SK-N-SH treated with all-trans-retinoic acid at 6 μM for 48 hours (cell line): Measurements from ENCODE around the gene TDO2.

Experiments used
- ARNTL ChIP-seq: fragments of 450-650 bp; formaldehyde crosslinking; IDR thresholded peaks from 2 replicates; pipeline ENCODE4 v1.5.0; 2020; ENCODE audit warnings: low read depth, mild to moderate bottlenecking, moderate library complexity, borderline replicate concordance
- BACH2 ChIP-seq: fragments of 250-450 bp; sonication (Bioruptor Pico); IDR thresholded peaks from 2 replicates; pipeline ENCODE4 v1.9.0; 2021; ENCODE audit warnings: mild to moderate bottlenecking, borderline replicate concordance
- CREB5 ChIP-seq: fragments of 250-450 bp; sonication (Bioruptor Pico); IDR thresholded peaks from 2 replicates; pipeline ENCODE4 v1.5.1; 2020; ENCODE audit warnings: low read depth, mild to moderate bottlenecking, moderate library complexity
- CSRNP3 ChIP-seq: fragments of 250-450 bp; sonication (Bioruptor Pico); IDR thresholded peaks from 2 replicates; pipeline ENCODE4 v1.5.1; 2021; ENCODE audit warnings: mild to moderate bottlenecking, moderate library complexity
- ISL1 ChIP-seq: fragments of 250-450 bp; sonication (Bioruptor Pico); IDR thresholded peaks from 2 replicates; pipeline ENCODE4 v2.1.2; 2022; ENCODE audit warnings: mild to moderate bottlenecking, moderate library complexity
- POU6F1 ChIP-seq: fragments of 250-450 bp; sonication (Bioruptor Pico); IDR thresholded peaks from 2 replicates; pipeline ENCODE4 v1.8.0; 2021; ENCODE audit warnings: low read depth, mild to moderate bottlenecking, moderate library complexity, borderline replicate concordance
- PPARA ChIP-seq: fragments of 250-450 bp; sonication (Bioruptor Pico); IDR thresholded peaks from 2 replicates; pipeline ENCODE4 v1.5.0; 2020; ENCODE audit warnings: mild to moderate bottlenecking, borderline replicate concordance
- RARB ChIP-seq: fragments of 250-450 bp; sonication (Bioruptor Pico); IDR thresholded peaks from 2 replicates; pipeline ENCODE4 v1.8.0; 2021; ENCODE audit warnings: mild to moderate bottlenecking, moderate library complexity
- TCF4 ChIP-seq: fragments of 250-450 bp; sonication (Bioruptor Pico); IDR thresholded peaks from 2 replicates; pipeline ENCODE4 v1.8.0; 2021; ENCODE audit warnings: mild to moderate bottlenecking, moderate library complexity, borderline replicate concordance
- TSHZ2 ChIP-seq: fragments of 250-450 bp; sonication (Bioruptor Pico); IDR thresholded peaks from 2 replicates; pipeline ENCODE4 v1.5.0; 2020; ENCODE audit warnings: mild to moderate bottlenecking, moderate library complexity
- ZFP3 ChIP-seq: fragments of 250-450 bp; sonication (Bioruptor Pico); IDR thresholded peaks from 2 replicates; pipeline ENCODE4 v1.5.0; 2020; ENCODE audit warnings: mild to moderate bottlenecking, moderate library complexity

GRCh38 chr4:155930330-155930729 lies 26.8 kb downstream of the TDO2 start:
- TF ChIP-seq PPARA (CRISPR knock-in tag) (no peak), RARB (CRISPR knock-in tag) (no peak), ARNTL (CRISPR knock-in tag) (no peak), TCF4 (CRISPR knock-in tag) (no peak), BACH2 (CRISPR knock-in tag) (no peak), POU6F1 (CRISPR knock-in tag) (no peak), CREB5 (CRISPR knock-in tag) (no peak), ZFP3 (CRISPR knock-in tag) (no peak), ISL1 (CRISPR knock-in tag) (no peak), CSRNP3 (CRISPR knock-in tag) (no peak), TSHZ2 (no peak)
